Smooth muscle cell of bladder (primary cell): Measurements from ENCODE around the gene LAG3. TPM values are rescaled to one million over a fixed set of nuclear protein-coding genes. Genes with fewer than 3 reads are reported as not detected.

Experiments
- total RNA-seq: library from RNA; depleted of rRNA; stranded (reverse); fragments of >200 nt; gene quantifications from 2 replicates; pipeline ENCODE4 v1.2.3, GENCODE V29; 2014

The LAG3 gene
- total RNA-seq: 0.14 and 0.18 TPM in 2 replicates

GRCh38 chr12:6772331-6772695, at the start of gene LAG3:
Gene LAG3 (plus strand): TSS chr12:6772520. CDS start chr12:6772853, 333 bp downstream.

GRCh38 chr12:6723607-6724408, 48.5 kb upstream of the LAG3 start, which contains the start of gene COPS7A:
Gene COPS7A (plus strand): TSS chr12:6724046. CDS start chr12:6724657, 611 bp downstream.

GRCh38 chr12:6752921-6753771, 19.2 kb upstream of the LAG3 start, which contains the start of gene MLF2:
Gene MLF2 (minus strand): TSS chr12:6753141. CDS start chr12:6752334, 807 bp downstream.

GRCh38 chr12:6765634-6766581, 6.4 kb upstream of the LAG3 start, which contains the start of gene PTMS:
Gene PTMS (plus strand): TSS chr12:6766363. CDS start chr12:6766706, 343 bp downstream.

GRCh38 chr12:6788972-6789924, 16.9 kb downstream of the LAG3 start, which contains the start of gene CD4:
Gene CD4 (plus strand): TSS chr12:6789528. CDS start chr12:6800139, 10,611 bp downstream.

GRCh38 chr12:6821591-6822425, 49.5 kb downstream of the LAG3 start, which contains the start of gene GPR162:
Gene GPR162 (plus strand): TSS chr12:6821821. CDS start chr12:6823899, 2,078 bp downstream.

Other genes with a start within 250 kb of the LAG3 start
- 7,747 and 9,147 TPM in 2 replicates for gene GAPDH, start 238.0 kb upstream of the LAG3 start, total RNA-seq
- 11.2 and 13.2 TPM in 2 replicates for gene IFFO1, start 216.5 kb upstream of the LAG3 start, total RNA-seq
- 9.8 and 17.4 TPM in 2 replicates for gene NOP2, start 204.2 kb upstream of the LAG3 start, total RNA-seq
- 189 and 195 TPM in 2 replicates for gene CHD4, start 165.1 kb upstream of the LAG3 start, total RNA-seq
- gene LPAR5, start 136.6 kb upstream of the LAG3 start, total RNA-seq: not detected in 2 replicates
- gene ACRBP, start 125.1 kb upstream of the LAG3 start, total RNA-seq: 0.28 and 0.37 TPM in 2 replicates
- gene ING4, start 109.4 kb upstream of the LAG3 start, total RNA-seq: 27.2 and 34.4 TPM in 2 replicates
- gene ZNF384, start 83.1 kb upstream of the LAG3 start, total RNA-seq: 6.8 and 10.4 TPM in 2 replicates
- gene PIANP, start 71.7 kb upstream of the LAG3 start, total RNA-seq: 0.09 TPM in 1 of 2 replicates, not detected in the other
- 78.9 and 89.7 TPM in 2 replicates for gene COPS7A, start 48.5 kb upstream of the LAG3 start, total RNA-seq
- gene MLF2, start 19.4 kb upstream of the LAG3 start, total RNA-seq: 106 and 115 TPM in 2 replicates
- 18.7 and 28.0 TPM in 2 replicates for gene PTMS, start 6.2 kb upstream of the LAG3 start, total RNA-seq
- gene CD4, start 17.0 kb downstream of the LAG3 start, total RNA-seq: 0.28 and 0.43 TPM in 2 replicates
- 2.8 and 3.0 TPM in 2 replicates for gene GPR162, start 49.3 kb downstream of the LAG3 start, total RNA-seq
- gene P3H3, start 55.9 kb downstream of the LAG3 start, total RNA-seq: 78.9 and 105 TPM in 2 replicates
- gene GNB3, start 68.4 kb downstream of the LAG3 start, total RNA-seq: 0.92 and 1.3 TPM in 2 replicates
- gene CDCA3, start 78.8 kb downstream of the LAG3 start, total RNA-seq: 2.0 and 2.1 TPM in 2 replicates
- 71.1 and 76.5 TPM in 2 replicates for gene USP5, start 79.6 kb downstream of the LAG3 start, total RNA-seq
- 1,608 and 1,630 TPM in 2 replicates for gene TPI1, start 95.0 kb downstream of the LAG3 start, total RNA-seq
- gene SPSB2, start 100.8 kb downstream of the LAG3 start, total RNA-seq: 6.5 and 6.7 TPM in 2 replicates
- 9.5 and 14.1 TPM in 2 replicates for gene LRRC23, start 132.3 kb downstream of the LAG3 start, total RNA-seq
- gene ENO2, start 142.1 kb downstream of the LAG3 start, total RNA-seq: 11.7 and 44.1 TPM in 2 replicates
- gene ATN1, start 155.4 kb downstream of the LAG3 start, total RNA-seq: 5.0 and 7.5 TPM in 2 replicates
- gene RNU7-1, start 171.3 kb downstream of the LAG3 start, total RNA-seq: not detected in 2 replicates
- gene C12orf57, start 171.5 kb downstream of the LAG3 start, total RNA-seq: 170 and 215 TPM in 2 replicates
- under 0.01 and 0.09 TPM in 2 replicates for gene PTPN6, start 178.8 kb downstream of the LAG3 start, total RNA-seq
- gene PHB2, start 198.1 kb downstream of the LAG3 start, total RNA-seq: 147 and 183 TPM in 2 replicates
- 32.4 and 39.4 TPM in 2 replicates for gene EMG1, start 198.4 kb downstream of the LAG3 start, total RNA-seq
- gene LPCAT3, start 246.0 kb downstream of the LAG3 start, total RNA-seq: 13.8 and 17.2 TPM in 2 replicates